Liver (tissue), 9 donors: ENCODE measurements around the gene GNG14. TPM values are rescaled to one million over a fixed set of nuclear protein-coding genes. Genes with fewer than 3 reads are reported as not detected.

Experiments used
- DNase-seq: peaks from one replicate; pipeline ENCODE4 v3.0.0-alpha.2; 2017; ENCODE audit warnings: low spot score
- H3K27ac ChIP-seq, 2 donors: one replicate each; pipeline ENCODE4 v1.7.0; 2013; ENCODE audit warnings: inconsistent platforms in 2 of 2, low read length in 2 of 2, control low read depth in 1 of 2, low read depth in 1 of 2, mild to moderate bottlenecking in 1 of 2
- H3K27me3 ChIP-seq, 4 donors: one replicate each; pipeline versions ENCODE4 v1.6.1 to v1.7.0; 2013; ENCODE audit warnings: low read length in 3 of 4, inconsistent platforms in 1 of 4, mild to moderate bottlenecking in 1 of 4, moderate library complexity in 1 of 4; ENCODE audit not compliant: control insufficient read depth in 4 of 4, insufficient read depth in 4 of 4
- H3K36me3 ChIP-seq, 4 donors: one replicate each; pipeline versions ENCODE4 v1.6.1 to v1.7.0; 2013; ENCODE audit warnings: low read length in 3 of 4, mild to moderate bottlenecking in 3 of 4, low read depth in 1 of 4, moderate library complexity in 1 of 4; ENCODE audit not compliant: control insufficient read depth in 4 of 4, insufficient read depth in 3 of 4
- H3K4me1 ChIP-seq, 4 donors: one replicate each; pipeline versions ENCODE4 v1.6.1 to v1.7.0; 2013; ENCODE audit warnings: low read length in 3 of 4, mild to moderate bottlenecking in 3 of 4, moderate library complexity in 1 of 4; ENCODE audit not compliant: control insufficient read depth in 4 of 4, insufficient read depth in 4 of 4
- H3K4me3 ChIP-seq, 3 donors: one replicate each; pipeline versions ENCODE4 v1.6.1 to v1.7.0; 2013; ENCODE audit warnings: low read length in 3 of 3, control low read depth in 1 of 3, low read depth in 1 of 3, mild to moderate bottlenecking in 1 of 3
- H3K9ac ChIP-seq, 2 donors: one replicate each; pipeline ENCODE4 v1.7.0; 2013; ENCODE audit warnings: low read length in 2 of 2, mild to moderate bottlenecking in 2 of 2, moderate library complexity in 2 of 2, control low read depth in 1 of 2, low read depth in 1 of 2
- H3K9me3 ChIP-seq, 4 donors: one replicate each; pipeline versions ENCODE4 v1.6.1 to v1.7.0; 2013; ENCODE audit warnings: low read length in 3 of 4; ENCODE audit not compliant: control insufficient read depth in 4 of 4
- JUND ChIP-seq, 2 donors: IDR thresholded peaks; 2 replicates each; pipeline ENCODE4 v1.6.1; 2016; ENCODE audit warnings: antibody characterized with exemption in 2 of 2
- NR2F2 ChIP-seq: IDR thresholded peaks from 2 replicates; pipeline ENCODE4 v1.6.1; 2016; ENCODE audit warnings: antibody characterized with exemption
- RAD21 ChIP-seq, 2 donors: IDR thresholded peaks; 2 replicates each; pipeline ENCODE4 v1.6.1; 2016; ENCODE audit warnings: antibody characterized with exemption in 2 of 2, mild to moderate bottlenecking in 2 of 2
- RXRA ChIP-seq, 2 donors: IDR thresholded peaks; 2 replicates each; pipeline ENCODE4 v1.6.1; 2017 to 2018; ENCODE audit warnings: antibody characterized with exemption in 2 of 2, mild to moderate bottlenecking in 1 of 2
- SP1 ChIP-seq: IDR thresholded peaks from 2 replicates; pipeline ENCODE4 v1.6.1; 2018; ENCODE audit warnings: antibody characterized with exemption, mild to moderate bottlenecking
- TAF1 ChIP-seq: conservative IDR thresholded peaks from 2 replicates; pipeline ENCODE4 v1.6.1; 2016; ENCODE audit warnings: antibody characterized with exemption, mild to moderate bottlenecking
- YY1 ChIP-seq: IDR thresholded peaks from 2 replicates; pipeline ENCODE4 v1.6.1; 2016; ENCODE audit warnings: antibody characterized with exemption, mild to moderate bottlenecking
- whole genome bisulfite sequencing: extraction: QIAGEN DNeasy Blood & Tissue Kit; methylation state at CpG from one replicate; pipeline ENCODE4 v1.1.7; 2013; 5-methylcytosine and 5-hydroxymethylcytosine counted together
- polyA plus RNA-seq, 2 donors: library from polyadenylated mRNA; stranded (reverse) in 1 of 2; unstranded in 1 of 2; fragments of 200-250 nt in 1 of 2; fragments of >200 nt in 1 of 2; fragmentation: Nextera tagmentation in 1 of 2; extraction: Ambion mirVana in 1 of 2; gene quantifications; one replicate each; pipeline versions ENCODE4 v1.2.1 to v1.2.3, GENCODE V29; 2013 to 2015
- total RNA-seq, 2 donors: library from RNA; depleted of rRNA; stranded (reverse); fragments of >200 nt; gene quantifications; one replicate each; pipeline ENCODE4 v1.2.3, GENCODE V29; 2014
- TF ChIP-seq, protein P1 (sequence below): IDR thresholded peaks from 2 replicates; pipeline ENCODE4 v1.6.1; 2016; ENCODE audit warnings: antibody characterized with exemption, mild to moderate bottlenecking
- TF ChIP-seq, protein P2 (sequence below): fragments of 150-350 bp; IDR thresholded peaks from 2 replicates; pipeline ENCODE4 v1.5.1; 2017; ENCODE audit warnings: improper control_type of control experiment, low read depth, low read length; ENCODE audit not compliant: missing input control
- TF ChIP-seq, protein P3 (sequence below): IDR thresholded peaks from 2 replicates; pipeline ENCODE4 v1.6.1; 2016; ENCODE audit warnings: antibody characterized with exemption
- donor health status: healthy.
- donor health status: healthy.
- donor health status: healthy.
- donor health status: healthy.
- donor health status: healthy.

Gene GNG14
- total RNA-seq (not detected), polyA plus RNA-seq (not detected)

DNA sequence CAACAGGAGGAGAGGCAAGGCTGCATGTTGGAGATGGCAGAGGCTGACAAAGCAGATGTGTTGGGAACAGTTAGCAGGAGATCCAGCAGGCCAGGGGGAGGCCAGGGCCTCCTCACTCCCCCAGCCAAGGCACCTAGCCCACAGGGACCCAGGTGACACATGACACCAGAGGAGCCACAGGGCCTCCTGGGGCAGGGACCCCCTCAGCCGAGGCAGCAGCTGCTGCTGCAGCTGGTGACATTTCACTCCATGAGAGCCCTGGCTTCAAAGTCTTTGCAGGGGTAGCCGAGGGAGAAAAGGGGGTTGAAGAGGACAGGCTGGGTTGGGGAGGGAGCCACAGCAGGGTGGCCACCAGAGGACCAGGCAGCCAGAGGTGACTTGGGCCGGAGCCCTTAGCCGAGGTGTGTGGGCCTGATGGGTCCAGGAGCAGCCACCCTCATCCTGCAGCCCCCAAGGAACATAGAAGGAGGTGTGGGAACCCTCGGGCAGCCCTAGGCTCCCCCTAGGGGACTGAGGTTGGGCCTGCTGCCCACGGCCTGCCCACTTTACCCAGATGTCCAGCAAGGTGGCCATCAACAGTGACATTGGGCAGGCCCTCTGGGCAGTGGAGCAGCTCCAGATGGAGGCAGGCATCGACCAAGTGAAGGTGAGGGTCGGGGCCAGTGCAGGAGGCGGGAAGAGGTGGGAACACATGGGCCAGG is at the start of gene GNG14:
Gene GNG14 (plus strand): TSS at position 503 of the 701 bp plus-strand sequence. CDS start 51 bp downstream, at position 554.
- H3K9me3 ChIP-seq = no peaks in the 10 kb centered on the region
- TF ChIP-seq YY1 = no peak
- H3K36me3 ChIP-seq = no peaks in the 10 kb centered on the region
- H3K4me1 ChIP-seq = no peaks in the 10 kb centered on the region
- H3K27me3 ChIP-seq = no peaks in the 10 kb centered on the region
- no peak within 1 kb of the TSS for H3K4me3 ChIP-seq
- no peak within 1 kb of the TSS for H3K27ac ChIP-seq
- 92% methylated on average over 9 of the region's 9 CpGs for WGBS
- no peak within 1 kb of the TSS for H3K9ac ChIP-seq
- DNase-seq = no peak

DNA sequence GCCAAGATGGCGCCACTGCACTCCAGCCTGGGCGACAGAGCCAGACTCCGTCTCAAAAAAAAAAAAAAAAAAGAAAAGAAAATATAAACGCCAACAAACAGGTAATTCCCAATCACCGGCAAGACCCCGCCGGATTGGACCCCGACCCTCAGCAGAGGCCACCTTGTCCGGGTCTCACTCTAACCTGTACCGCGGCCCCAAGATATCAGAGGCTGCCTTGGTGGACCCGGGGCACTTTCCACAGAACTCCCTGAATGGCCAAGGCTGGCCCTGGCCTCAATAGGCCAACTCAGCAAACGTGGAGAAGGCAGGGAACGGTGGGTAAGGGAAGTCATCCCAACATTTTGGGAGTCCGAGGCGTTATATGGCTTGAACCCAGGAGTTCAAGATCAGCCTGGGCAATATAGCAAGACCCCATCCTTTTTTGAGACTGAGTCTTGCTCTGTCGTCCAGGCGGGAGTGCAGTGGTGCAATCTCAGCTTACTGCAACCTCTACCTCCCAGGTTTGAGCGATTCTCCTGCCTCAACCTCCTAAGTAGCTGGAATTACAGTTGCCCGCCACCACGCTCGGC is 49.1 kb upstream of the GNG14 start:
- TF ChIP-seq TAF1 (no peak), RAD21 (IDR thresholded peaks at IDR 0.05) (no peak), SP1 (no peak), JUND (IDR thresholded peaks at IDR 0.05) (no peak), NR2F2 (no peak)
- TF ChIP-seq, protein P1, sequence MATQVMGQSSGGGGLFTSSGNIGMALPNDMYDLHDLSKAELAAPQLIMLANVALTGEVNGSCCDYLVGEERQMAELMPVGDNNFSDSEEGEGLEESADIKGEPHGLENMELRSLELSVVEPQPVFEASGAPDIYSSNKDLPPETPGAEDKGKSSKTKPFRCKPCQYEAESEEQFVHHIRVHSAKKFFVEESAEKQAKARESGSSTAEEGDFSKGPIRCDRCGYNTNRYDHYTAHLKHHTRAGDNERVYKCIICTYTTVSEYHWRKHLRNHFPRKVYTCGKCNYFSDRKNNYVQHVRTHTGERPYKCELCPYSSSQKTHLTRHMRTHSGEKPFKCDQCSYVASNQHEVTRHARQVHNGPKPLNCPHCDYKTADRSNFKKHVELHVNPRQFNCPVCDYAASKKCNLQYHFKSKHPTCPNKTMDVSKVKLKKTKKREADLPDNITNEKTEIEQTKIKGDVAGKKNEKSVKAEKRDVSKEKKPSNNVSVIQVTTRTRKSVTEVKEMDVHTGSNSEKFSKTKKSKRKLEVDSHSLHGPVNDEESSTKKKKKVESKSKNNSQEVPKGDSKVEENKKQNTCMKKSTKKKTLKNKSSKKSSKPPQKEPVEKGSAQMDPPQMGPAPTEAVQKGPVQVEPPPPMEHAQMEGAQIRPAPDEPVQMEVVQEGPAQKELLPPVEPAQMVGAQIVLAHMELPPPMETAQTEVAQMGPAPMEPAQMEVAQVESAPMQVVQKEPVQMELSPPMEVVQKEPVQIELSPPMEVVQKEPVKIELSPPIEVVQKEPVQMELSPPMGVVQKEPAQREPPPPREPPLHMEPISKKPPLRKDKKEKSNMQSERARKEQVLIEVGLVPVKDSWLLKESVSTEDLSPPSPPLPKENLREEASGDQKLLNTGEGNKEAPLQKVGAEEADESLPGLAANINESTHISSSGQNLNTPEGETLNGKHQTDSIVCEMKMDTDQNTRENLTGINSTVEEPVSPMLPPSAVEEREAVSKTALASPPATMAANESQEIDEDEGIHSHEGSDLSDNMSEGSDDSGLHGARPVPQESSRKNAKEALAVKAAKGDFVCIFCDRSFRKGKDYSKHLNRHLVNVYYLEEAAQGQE = no peak
- TF ChIP-seq, protein P2, sequence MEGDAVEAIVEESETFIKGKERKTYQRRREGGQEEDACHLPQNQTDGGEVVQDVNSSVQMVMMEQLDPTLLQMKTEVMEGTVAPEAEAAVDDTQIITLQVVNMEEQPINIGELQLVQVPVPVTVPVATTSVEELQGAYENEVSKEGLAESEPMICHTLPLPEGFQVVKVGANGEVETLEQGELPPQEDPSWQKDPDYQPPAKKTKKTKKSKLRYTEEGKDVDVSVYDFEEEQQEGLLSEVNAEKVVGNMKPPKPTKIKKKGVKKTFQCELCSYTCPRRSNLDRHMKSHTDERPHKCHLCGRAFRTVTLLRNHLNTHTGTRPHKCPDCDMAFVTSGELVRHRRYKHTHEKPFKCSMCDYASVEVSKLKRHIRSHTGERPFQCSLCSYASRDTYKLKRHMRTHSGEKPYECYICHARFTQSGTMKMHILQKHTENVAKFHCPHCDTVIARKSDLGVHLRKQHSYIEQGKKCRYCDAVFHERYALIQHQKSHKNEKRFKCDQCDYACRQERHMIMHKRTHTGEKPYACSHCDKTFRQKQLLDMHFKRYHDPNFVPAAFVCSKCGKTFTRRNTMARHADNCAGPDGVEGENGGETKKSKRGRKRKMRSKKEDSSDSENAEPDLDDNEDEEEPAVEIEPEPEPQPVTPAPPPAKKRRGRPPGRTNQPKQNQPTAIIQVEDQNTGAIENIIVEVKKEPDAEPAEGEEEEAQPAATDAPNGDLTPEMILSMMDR = no peak
- TF ChIP-seq, protein P3, sequence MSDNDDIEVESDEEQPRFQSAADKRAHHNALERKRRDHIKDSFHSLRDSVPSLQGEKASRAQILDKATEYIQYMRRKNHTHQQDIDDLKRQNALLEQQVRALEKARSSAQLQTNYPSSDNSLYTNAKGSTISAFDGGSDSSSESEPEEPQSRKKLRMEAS = no peak
- Histone ChIP-seq H3K9ac (no peak overlapping the region), H3K27ac (no peak overlapping the region), H3K4me1 (peaks cover 0 to 4% (median 1%) of the 10 kb centered on the region in 4 donors), H3K36me3 (no peaks in the 10 kb centered on the region), H3K27me3 (no peaks in the 10 kb centered on the region), H3K9me3 (no peaks in the 10 kb centered on the region), H3K4me3 (no peak overlapping the region)
- DNase-seq = no peak
- 93% methylated on average over 22 of the region's 22 CpGs for WGBS

DNA sequence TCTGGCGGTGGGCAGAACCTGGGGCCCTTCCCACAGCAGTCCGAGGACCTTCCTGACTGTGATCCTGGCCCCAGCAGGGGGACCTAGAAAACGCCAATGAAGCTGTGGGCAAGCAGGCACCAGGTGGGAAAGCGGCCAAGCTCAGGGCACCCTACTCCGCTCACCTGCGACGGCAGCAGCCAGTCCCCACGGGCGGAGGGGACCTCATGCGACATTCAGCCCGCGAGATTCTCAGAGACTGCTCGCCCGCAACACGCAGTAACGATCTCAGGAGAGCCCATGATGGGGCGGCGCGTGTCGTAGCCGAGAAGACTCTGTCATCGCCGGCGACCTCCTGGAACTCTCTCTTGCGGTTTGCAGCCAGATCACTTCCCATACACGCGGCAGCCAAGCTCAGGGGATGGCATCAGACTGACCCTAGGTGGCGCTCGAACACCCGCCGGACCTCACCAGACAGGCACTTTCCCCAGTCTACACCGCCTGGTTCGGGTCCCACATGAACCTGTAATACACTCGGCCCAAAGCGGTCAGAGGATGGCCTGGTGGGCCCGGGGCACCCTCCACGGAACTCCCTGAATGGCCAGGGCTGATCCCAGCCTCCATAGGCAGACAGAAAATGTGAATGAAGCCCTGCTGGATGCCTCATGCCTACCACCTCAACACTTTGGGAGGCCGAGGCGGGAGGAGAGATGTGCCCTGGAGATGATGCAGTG is 47.7 kb upstream of the GNG14 start:
- no peaks in the 10 kb centered on the region for H3K27me3 ChIP-seq
- no peak overlapping the region for H3K9ac ChIP-seq
- peak; percentile 83 for DNase-seq
- H3K4me1 ChIP-seq = peaks cover 0 to 3% (median 1%) of the 10 kb centered on the region in 4 donors
- TF ChIP-seq, protein P2 = peak; percentile 62
- TF ChIP-seq NR2F2 (no peak), RAD21 (IDR thresholded peaks at IDR 0.05) (peak; percentile 47 to 76), RXRA (IDR thresholded peaks at IDR 0.05) (no peak)
- H3K36me3 ChIP-seq = no peaks in the 10 kb centered on the region
- peak overlapping the region in 1 of 3 donors; percentile 24 for H3K4me3 ChIP-seq
- no peaks in the 10 kb centered on the region for H3K9me3 ChIP-seq
- H3K27ac ChIP-seq = no peak overlapping the region
- WGBS = 16% methylated on average over 39 of the region's 39 CpGs
